IMR-90 (cell line): ENCODE data around the gene CARD10. TPM values are rescaled to one million over a fixed set of nuclear protein-coding genes. Genes with fewer than 3 reads are reported as not detected.

Source experiments
- ATAC-seq: fragments of 200-7000 bp; cut with Tn5 transposase; 2 replicates; pipeline ENCODE4 v1.9.1; 2020; ENCODE audit warnings: low read depth, mild to moderate bottlenecking, moderate library complexity
- BruUV-seq: library from RNA; stranded (reverse); fragments of 400-500 nt; replicated peaks from 2 replicates; lab custom pipeline; 2021; lab: Mats Ljungman, UMichigan
- CTCF ChIA-PET: fragments of 300-600 bp; formaldehyde crosslinking; extraction: SDS; loops from one replicate; lab custom pipeline; 2021; ENCODE audit warnings: antibody characterized with exemption; lab: Yijun Ruan, JAX
- POLR2A ChIA-PET: fragments of 300-600 bp; sonication (Branson Sonifier 250); formaldehyde crosslinking; loops from one replicate; lab custom pipeline; 2022; ENCODE audit warnings: antibody characterized with exemption; ENCODE audit not compliant: unreplicated experiment; lab: Charles Lee
- DNase-seq: peaks from one replicate; pipeline ENCODE4 v3.0.0; 2013
- H2AFZ ChIP-seq: replicated peaks from 2 replicates; pipeline ENCODE3; 2013; ENCODE audit warnings: low read length, mild to moderate bottlenecking; ENCODE audit not compliant: poor library complexity
- H2AK5ac ChIP-seq: 2 replicates; pipeline ENCODE4 v1.6.1; 2013; ENCODE audit warnings: low read depth, low read length, inconsistent platforms
- H2AK9ac ChIP-seq: replicated peaks from 2 replicates; pipeline ENCODE3; 2013; ENCODE audit warnings: mild to moderate bottlenecking, low read depth, low read length, moderate library complexity; ENCODE audit not compliant: poor library complexity
- H2BK120ac ChIP-seq: 2 replicates; pipeline ENCODE4 v1.6.1; 2013; ENCODE audit warnings: low read depth, low read length, inconsistent platforms
- H2BK15ac ChIP-seq: 3 replicates; pipeline ENCODE4 v1.6.1; 2013; ENCODE audit warnings: low read depth, low read length, inconsistent platforms
- H2BK20ac ChIP-seq: 2 replicates; pipeline ENCODE4 v1.6.1; 2013; ENCODE audit warnings: low read depth, mild to moderate bottlenecking, inconsistent platforms, low read length, moderate library complexity
- H2BK5ac ChIP-seq: 2 replicates; pipeline ENCODE4 v1.6.1; 2013; ENCODE audit warnings: mild to moderate bottlenecking, low read depth, low read length, inconsistent platforms; ENCODE audit not compliant: poor library complexity, severe bottlenecking
- H3K14ac ChIP-seq: replicated peaks from 2 replicates; pipeline ENCODE4 v1.6.1; 2013; ENCODE audit warnings: low read depth, low read length, inconsistent platforms
- H3K18ac ChIP-seq: 2 replicates; pipeline ENCODE4 v1.6.1; 2013; ENCODE audit warnings: low read depth, low read length, control low read depth
- H3K23ac ChIP-seq: 2 replicates; pipeline ENCODE4 v1.6.1; 2013; ENCODE audit warnings: low read depth, low read length, inconsistent platforms
- H3K27ac ChIP-seq: 2 replicates; pipeline ENCODE4 v1.5.1; 2013; ENCODE audit warnings: mild to moderate bottlenecking, control low read depth, low read length; ENCODE audit not compliant: insufficient read depth
- H3K27me3 ChIP-seq: 2 replicates; pipeline ENCODE4 v1.6.1; 2013; ENCODE audit warnings: low read length; ENCODE audit not compliant: control insufficient read depth, insufficient read depth
- H3K36me3 ChIP-seq: 2 replicates; pipeline ENCODE4 v1.6.1; 2013; ENCODE audit warnings: low read length, mixed read lengths; ENCODE audit not compliant: control insufficient read depth, insufficient read depth
- H3K4ac ChIP-seq: 2 replicates; pipeline ENCODE4 v1.6.1; 2013; ENCODE audit warnings: low read depth, low read length, inconsistent platforms
- H3K4me1 ChIP-seq: 2 replicates; pipeline ENCODE4 v1.6.1; 2013; ENCODE audit warnings: low read length, mixed read lengths; ENCODE audit not compliant: control insufficient read depth, insufficient read depth
- H3K4me2 ChIP-seq: 2 replicates; pipeline ENCODE4 v1.6.1; 2013; ENCODE audit warnings: low read depth, mild to moderate bottlenecking, control low read depth, low read length, moderate library complexity
- H3K4me3 ChIP-seq: 2 replicates; pipeline ENCODE4 v1.5.1; 2013; ENCODE audit warnings: low read depth, mild to moderate bottlenecking, control low read depth, low read length, moderate library complexity; ENCODE audit not compliant: insufficient read depth
- H3K56ac ChIP-seq: 2 replicates; pipeline ENCODE4 v1.6.1; 2013; ENCODE audit warnings: low read length, inconsistent platforms; ENCODE audit not compliant: insufficient read depth; ENCODE audit errors: extremely low read depth
- H3K79me1 ChIP-seq, 2 experiments: 2 replicates each; pipeline ENCODE4 v1.6.1; 2013; ENCODE audit warnings: low read length in 2 of 2, inconsistent platforms in 1 of 2, low read depth in 1 of 2
- H3K9ac ChIP-seq: 2 replicates; pipeline ENCODE4 v1.6.1; 2013; ENCODE audit warnings: low read depth, low read length, control low read depth
- H3K9me1 ChIP-seq: 2 replicates; pipeline ENCODE4 v1.6.1; 2013; ENCODE audit warnings: low read length, inconsistent platforms; ENCODE audit not compliant: insufficient read depth
- H3K9me3 ChIP-seq: 2 replicates; pipeline ENCODE4 v1.6.1; 2013; ENCODE audit warnings: low read length; ENCODE audit not compliant: control insufficient read depth, insufficient read depth
- H4K20me1 ChIP-seq: 2 replicates; pipeline ENCODE4 v1.6.1; 2013; ENCODE audit warnings: low read length, inconsistent platforms; ENCODE audit not compliant: insufficient read depth
- H4K5ac ChIP-seq: 2 replicates; pipeline ENCODE4 v1.6.1; 2013; ENCODE audit warnings: mild to moderate bottlenecking, low read depth, low read length, control low read depth
- H4K8ac ChIP-seq, 2 experiments: 2 replicates each; pipeline ENCODE4 v1.6.1; 2013; ENCODE audit warnings: low read depth in 2 of 2, low read length in 2 of 2, control low read depth in 1 of 2, inconsistent platforms in 1 of 2
- H4K91ac ChIP-seq: 2 replicates; pipeline ENCODE4 v1.6.1; 2013; ENCODE audit warnings: low read depth, low read length, inconsistent platforms; ENCODE audit not compliant: insufficient read depth
- MAZ ChIP-seq: IDR thresholded peaks from 2 replicates; pipeline ENCODE4 v1.6.1; 2012; ENCODE audit warnings: low read depth, mild to moderate bottlenecking, low read length, improper control_type of control experiment, moderate library complexity, borderline replicate concordance
- MXI1 ChIP-seq: IDR thresholded peaks from 2 replicates; pipeline ENCODE4 v1.6.1; 2012; ENCODE audit warnings: low read depth, mild to moderate bottlenecking, low read length, moderate library complexity, borderline replicate concordance
- RAD21 ChIP-seq: IDR thresholded peaks from 2 replicates; pipeline ENCODE4 v1.6.1; 2012; ENCODE audit warnings: low read length, improper control_type of control experiment
- WGBS, 2 experiments: methylation state at CpG; one replicate each; pipeline versions ENCODE4 v1.1.5 to v1.1.7; 2013; ENCODE audit warnings: missing lambda C conversion rate in 2 of 2; ENCODE audit not compliant: insufficient read length in 1 of 2; ENCODE audit errors: extremely low coverage in 2 of 2; 5-methylcytosine and 5-hydroxymethylcytosine counted together
- dilution Hi-C: fragments of 300-500 bp; cut with HindIII; formaldehyde crosslinking; loops from one replicate; pipeline ENCODE4 v1.14.3; 2018; ENCODE audit warnings: low sequenced_read_pairs; ENCODE audit not compliant: unreplicated experiment
- in situ Hi-C: fragments of 300-500 bp; cut with MboI; formaldehyde crosslinking; loops from 3 replicates; pipeline ENCODE4 v1.14.3; 2019; ENCODE audit warnings: low sequenced_read_pairs, inconsistent platforms, mixed read lengths
- intact Hi-C: fragments of 100-400 bp; cut with micrococcal nuclease; formaldehyde crosslinking; loops from 2 replicates; pipeline ENCODE4 v1.10.0; 2022
- polyA plus RNA-seq, 3 experiments: library from polyadenylated mRNA; depleted of rRNA; stranded (reverse); fragments of >200 nt; gene quantifications; 2 replicates each; pipeline ENCODE4 v1.2.3, GENCODE V29; 2012; ENCODE audit warnings: low replicate concordance in 1 of 3
- total RNA-seq: library from RNA; depleted of rRNA; stranded (reverse); fragments of >200 nt; gene quantifications from 2 replicates; pipeline ENCODE4 v1.2.3, GENCODE V29; 2012

CARD10 gene
- total and polyA plus RNA-seq, 2 of the 4 experiments (the other 2 are of a cell fraction) = 6.1 to 18.4 TPM

DNA sequence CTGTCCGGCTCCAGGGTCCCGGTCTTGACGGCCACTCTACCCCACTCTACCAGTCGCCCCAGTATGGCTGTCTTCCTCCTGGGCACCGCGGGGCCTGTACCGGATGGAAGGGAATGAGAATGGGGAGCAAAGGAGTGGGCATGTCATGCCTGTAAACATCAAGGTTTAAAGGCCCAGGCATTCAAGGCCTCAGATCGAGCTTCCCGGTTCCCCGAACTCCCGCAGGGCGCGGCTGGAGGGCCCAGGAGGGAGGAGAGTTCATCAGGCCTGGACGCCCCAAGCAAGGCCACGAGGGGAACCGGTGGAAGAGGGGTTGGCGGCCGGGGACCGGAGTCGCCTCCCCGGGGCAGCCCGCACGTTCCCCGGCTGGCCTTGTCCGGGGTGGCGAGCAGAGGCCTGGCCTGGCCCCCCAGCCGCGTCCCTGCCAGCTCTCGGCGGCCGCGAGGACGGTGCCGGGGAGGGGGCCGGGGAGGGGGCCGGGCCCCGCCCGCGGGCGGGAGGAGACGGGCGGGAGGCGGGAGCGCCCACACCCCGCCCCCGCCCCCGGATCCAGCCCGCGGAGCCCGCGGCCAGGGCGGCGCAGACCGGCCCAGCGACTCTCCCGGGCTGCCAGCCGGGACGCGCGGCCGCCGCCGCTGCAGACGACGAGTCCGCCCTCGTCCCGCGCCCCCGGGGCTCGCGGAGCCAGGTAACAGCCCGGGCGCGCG is 40.8 kb upstream of the CARD10 start, which contains the start of gene CDC42EP1 (continued):
- peak; percentile 90; the same call in 1 of the 2 replicates for TF ChIP-seq MAZ

DNA sequence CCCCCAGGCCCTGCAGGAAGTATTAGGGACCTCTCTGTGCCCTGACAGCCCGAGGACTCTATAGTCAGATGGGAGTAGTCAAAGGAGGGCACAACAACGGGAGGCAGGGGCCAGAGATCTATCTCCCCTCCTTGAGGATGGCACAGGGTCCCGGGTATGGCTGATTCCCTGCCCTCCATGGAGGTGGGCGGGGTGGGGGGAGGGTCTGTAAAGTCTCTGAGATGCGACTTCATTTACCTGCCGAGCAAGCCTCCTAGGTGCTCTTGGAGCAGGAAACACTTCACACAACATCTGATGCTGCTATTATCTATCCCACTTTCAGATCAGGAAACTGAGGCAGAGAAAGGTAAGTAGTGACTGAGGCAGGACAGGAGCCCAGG is 40.3 kb upstream of the CARD10 start:
- Histone ChIP-seq H4K91ac (peak overlapping the region; percentile 67), H2BK120ac (peak overlapping the region; percentile 85), H3K14ac (peak overlapping the region; percentile 76), H3K4me2 (peak overlapping the region; percentile 77), H3K4me1 (peaks cover 29% of the 10 kb centered on the region), H2AK5ac (peak overlapping the region; percentile 99), H2BK15ac (peak overlapping the region; percentile 57; the same call in 1 of the 3 replicates), H3K23ac (peak overlapping the region; percentile 95; the same call in 1 of the 2 replicates), H2BK5ac (peak overlapping the region; percentile 89), H3K18ac (peak overlapping the region; percentile 83), H3K27me3 (no peaks in the 10 kb centered on the region), H3K4me3 (peak overlapping the region; percentile 39; the same call in 1 of the 2 replicates), H3K79me1 (peaks cover 4 to 40% of the 10 kb centered on the region in 2 experiments; a peak in 2 of 4 replicates), H2BK20ac (peak overlapping the region; percentile 7), H3K56ac (peak overlapping the region; percentile 87; the same call in 1 of the 2 replicates), H2AK9ac (peak overlapping the region; percentile 96), H4K20me1 (peaks cover 35% of the 10 kb centered on the region), H3K36me3 (peaks cover 8% of the 10 kb centered on the region), H3K27ac (peak overlapping the region; percentile 95), H4K8ac (peak overlapping the region; percentile 90 to 93), H3K9me1 (peaks cover 20% of the 10 kb centered on the region), H3K9me3 (no peaks in the 10 kb centered on the region), H3K9ac (peak overlapping the region; percentile 88), H3K4ac (peak overlapping the region; percentile 84), H4K5ac (peak overlapping the region; percentile 95), H2AFZ (peak overlapping the region; percentile 94)
- DNase-seq (no peak), ATAC-seq (no peak)
- ChIA-PET CTCF (interaction anchor here (0.6 to 0.9 kb wide), 2 partner anchors 10 to 232 kb away, joined by 3 to 4 read pairs; no protein-coding TSS in a partner anchor), POLR2A (interaction anchor here (0.5 to 0.6 kb wide), 3 partner anchors 18 to 190 kb away, joined by 3 to 4 read pairs (median 3); no protein-coding TSS in a partner anchor)
- TF ChIP-seq RAD21 (no peak), MXI1 (no peak)
- in situ Hi-C loops = no loop called here
- BruUV-seq = no TSS peak
- intact Hi-C loops = no loop called here
- dilution Hi-C loops = no loop called here
- no CpG with 5 or more reads among the region's 6 CpGs for WGBS, 2 experiments
